ENCODE results near the gene MAP3K4.

Gene MAP3K4

DNA sequence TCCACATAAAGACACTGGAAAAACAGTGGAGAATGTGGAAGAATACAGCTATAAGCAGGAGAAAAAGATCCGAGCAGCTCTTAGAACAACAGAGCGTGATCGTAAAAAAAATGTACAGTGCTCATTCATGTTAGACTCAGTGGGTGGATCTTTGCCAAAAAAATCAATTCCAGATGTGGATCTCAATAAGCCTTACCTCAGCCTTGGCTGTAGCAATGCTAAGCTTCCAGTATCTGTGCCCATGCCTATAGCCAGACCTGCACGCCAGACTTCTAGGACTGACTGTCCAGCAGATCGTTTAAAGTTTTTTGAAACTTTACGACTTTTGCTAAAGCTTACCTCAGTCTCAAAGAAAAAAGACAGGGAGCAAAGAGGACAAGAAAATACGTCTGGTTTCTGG is 57.1 kb downstream of the MAP3K4 start:
- no peak for DNase-seq

DNA sequence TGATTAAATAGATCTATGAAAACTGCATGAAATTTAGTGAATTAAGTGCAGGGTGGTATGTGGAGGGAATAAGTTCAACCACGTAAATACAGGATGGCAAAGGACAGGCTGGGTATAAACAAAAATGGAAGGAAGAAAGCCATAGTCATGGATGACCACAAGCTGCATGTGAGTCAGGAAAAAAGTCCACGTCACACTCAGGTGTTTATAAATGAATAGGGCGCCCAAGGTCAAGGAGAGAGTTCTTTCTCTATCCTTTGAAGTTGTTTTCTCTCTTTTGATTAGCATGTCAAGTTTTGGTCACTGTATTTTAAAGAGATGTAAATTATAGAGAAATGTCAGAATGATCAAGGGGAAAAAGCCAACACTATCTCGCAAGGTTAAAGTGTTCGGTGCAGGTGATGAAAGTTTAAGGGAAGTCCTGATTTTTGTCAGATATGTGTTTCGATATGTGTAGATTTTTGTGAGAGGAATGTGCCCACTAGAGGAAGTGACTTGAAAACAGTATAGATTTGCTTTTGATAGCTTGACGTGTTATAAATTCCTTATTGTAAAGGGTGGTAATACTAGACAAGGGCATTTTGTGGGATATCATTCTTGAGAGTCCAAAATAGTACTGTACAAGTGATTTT is 58.7 kb downstream of the MAP3K4 start:
- no peak for DNase-seq

DNA sequence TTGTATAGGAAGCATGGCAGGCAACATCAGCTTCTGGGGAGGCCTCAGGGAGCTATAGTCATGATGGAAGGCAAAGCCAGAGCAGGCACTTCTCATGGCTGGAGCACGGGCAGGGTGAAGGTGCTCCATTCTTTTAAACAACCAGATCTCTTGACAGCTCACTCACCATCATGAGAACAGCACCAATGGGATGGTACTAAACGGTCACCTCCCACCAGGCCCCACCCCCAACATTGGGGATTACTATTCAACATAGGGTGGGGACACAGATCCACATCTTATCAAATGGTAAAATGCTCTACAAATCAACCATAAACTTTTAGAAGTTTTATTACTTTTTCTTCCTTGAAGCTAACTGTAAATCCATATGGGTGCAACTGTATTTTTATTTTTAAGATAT is 61.5 kb downstream of the MAP3K4 start:
- DNase-seq = no peak

DNA sequence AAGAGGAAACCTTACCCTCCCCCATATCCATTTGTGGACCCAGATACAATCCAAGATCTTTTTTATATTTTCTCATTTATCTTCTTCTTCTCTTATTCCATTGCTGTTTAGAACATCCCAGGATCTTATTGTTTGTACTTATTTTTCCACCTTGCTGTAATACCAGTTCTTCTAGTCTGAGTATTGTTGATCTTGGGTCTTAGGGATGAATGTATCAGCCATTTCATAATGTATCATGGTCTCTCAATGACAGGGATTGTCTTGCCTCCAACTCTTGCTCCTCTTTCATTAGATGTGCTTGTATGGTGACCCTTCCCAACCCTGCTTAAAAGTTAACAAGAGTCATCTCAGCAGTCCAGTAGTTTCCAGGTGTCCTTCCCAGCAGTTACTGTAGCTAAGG is 63.3 kb downstream of the MAP3K4 start:
- DNase-seq = no peak

DNA sequence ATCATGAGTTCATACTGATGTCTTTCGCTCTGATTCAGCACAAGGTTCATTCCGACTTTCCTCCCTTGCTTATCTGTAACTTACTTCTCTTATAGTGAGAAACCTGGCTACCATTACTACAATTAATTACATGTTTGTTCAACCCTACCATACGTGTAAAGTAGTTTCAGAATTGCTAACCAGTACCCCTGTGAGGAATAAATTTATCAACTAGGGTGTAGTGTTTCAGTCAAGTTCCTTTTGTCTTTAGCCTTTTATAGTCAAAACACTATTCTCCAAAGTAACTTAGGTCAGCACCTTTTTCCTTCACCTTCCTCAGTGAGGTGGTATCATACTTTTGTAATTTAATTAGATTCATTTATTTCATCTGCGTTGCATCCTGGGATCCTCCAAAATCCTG is 64.9 kb downstream of the MAP3K4 start:
- DNase-seq = no peak

DNA sequence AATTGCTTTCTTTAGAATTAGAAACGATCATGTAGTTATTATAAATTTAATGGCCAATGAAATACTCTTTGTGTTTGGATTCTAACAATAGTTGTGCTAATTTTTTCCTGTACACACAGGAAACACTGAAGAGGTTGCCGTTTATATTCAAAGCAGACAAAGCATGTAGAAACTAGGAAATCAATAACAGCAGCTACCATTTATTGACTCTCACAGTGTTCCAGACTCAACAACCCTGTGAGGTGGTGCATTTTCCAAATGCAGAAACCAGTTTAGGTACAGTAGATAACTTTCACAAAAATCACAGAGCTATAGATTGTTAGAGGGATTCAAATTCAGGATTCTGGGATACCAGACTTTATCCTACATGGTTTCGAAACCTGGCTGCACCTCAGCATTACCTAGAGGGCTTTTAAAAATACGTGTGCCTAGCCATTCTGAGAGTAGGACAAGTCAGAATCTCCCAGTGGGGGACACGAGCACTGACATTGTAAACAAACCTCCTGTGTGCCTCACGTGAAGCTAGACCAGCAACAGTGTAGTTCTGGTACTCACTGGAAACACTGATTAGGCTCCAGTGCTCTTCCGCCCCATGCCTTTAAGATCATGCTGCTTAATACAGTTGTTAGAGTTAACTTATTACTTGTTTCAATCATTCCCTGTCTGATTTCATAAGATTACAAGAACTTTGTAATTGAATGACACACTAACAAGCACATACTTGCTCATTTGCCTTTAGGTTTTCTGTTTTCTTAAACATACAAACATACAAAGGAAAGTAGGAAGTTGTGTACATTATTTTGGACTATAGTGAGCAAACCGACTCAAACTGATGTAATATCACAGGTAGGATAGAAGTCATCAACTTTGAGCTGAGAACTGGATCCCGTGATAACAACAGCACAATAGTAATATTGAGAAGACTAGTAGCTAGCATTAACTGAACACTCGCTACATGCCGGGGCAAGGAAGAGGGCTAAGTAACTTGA is 65.8 kb downstream of the MAP3K4 start:
- no peak for DNase-seq

DNA sequence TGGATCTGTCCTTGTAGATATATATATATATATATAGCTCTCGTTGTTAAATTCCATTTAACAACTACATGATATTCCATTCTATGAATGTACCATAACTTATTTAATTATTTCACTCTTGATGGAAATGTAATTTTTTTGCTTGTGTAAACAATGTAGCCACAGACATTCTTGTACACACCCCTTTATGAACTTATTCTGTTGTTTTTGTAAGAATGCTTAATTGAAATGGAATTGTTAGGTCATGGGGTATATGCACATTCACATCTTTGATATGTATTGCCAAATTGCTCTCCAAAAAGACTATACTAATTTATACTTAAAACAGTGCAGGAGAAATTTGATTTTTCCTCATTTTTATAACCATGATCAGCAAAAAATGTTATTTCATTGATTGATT is 67.2 kb downstream of the MAP3K4 start:
- DNase-seq = no peak

DNA sequence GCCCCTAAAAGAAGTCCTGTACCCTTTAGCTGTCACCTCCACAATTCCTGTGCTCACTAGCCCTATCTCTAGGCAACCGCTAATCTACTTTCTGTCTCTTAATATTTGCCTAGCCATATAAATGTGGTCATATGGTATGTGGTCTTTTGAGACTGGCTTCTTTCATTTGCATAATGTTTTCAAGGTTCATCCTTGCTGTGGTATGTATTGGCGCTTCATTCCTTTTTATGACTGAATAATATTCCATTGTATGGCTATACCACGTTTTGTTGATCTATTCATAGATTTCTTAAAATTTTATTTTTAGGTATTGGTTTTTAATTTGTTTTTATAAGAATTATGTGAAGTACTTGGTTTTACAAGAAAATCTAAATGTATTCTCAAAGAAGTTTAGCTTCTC is 70.0 kb downstream of the MAP3K4 start:
- DNase-seq = no peak

DNA sequence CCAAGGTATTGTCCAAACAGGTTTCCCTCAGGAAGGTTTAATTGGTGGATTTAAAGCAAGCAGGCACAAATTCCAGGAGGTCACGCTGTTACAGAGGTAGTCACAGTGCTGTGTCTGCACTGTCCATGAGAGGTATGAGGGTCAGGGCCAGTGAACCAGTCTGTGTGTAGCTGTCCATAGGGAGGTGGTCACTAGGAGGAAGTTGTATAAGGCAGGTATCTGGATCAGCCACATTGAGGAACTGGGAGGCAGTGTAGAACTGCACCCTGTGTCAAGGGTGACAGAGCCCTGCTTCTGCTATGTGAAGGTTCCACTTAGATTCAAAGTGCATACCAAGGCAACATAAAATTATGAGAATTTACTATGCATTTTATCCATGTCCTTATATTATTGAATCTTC is 73.3 kb downstream of the MAP3K4 start:
- no peak for DNase-seq

DNA sequence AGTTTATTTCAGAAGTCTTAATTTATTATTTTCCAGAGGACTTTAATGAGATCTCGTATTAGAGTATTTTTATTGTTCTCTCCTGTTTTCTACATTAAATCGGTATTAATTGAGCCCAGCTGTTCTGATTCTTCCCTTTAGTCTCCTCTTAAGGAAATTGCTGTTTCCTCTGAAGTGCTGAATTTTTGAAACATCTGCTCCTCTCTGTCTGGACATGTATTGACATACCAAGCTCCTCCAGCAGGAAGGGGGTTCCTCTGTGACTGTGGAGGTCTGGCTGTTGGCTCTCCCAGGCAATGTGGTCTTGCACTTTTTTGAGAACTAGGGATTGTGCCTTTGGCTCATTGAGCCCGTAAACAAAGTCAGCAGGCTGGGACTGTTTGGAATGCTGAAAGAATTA is 74.9 kb downstream of the MAP3K4 start:
- DNase-seq = peak; percentile 61

DNA sequence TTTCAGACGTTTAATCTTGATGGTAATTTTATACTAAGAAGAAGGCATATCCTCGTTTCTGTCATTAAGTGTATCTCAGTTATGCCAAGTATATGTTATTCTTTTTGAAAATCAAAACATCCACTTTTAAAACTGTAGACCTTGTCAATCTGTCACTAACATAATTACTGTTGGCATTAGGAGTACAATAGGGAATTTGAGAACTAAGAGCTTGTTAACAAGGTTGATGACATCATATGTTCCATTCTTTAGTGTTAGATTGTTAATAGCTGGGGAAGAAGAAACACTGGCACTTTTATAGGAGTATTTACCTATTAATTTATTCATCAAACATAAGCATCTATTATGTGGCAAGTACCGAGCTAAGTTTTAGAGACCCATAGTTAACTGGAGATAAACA is 76.2 kb downstream of the MAP3K4 start:
- peak; percentile 80 for DNase-seq

DNA sequence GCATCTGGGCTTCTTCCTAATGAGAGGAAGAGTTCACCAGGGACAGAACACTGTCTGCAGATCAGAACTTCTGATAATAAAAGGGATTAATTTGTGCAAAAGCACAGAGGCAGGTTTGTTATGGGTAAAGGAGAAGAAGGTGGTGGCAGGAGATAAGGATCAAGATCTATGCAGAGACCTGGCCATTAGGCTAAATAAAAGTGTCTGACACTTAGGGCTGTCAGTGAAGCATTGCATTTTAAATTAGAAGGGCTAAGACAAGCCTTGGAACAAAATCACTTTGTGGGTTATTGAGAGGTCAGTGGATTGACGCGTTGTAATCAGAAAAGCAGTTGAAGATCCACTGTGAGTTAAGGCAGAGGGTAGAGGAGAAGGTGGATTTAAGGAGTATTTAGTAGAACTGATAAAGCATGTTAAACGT is 76.8 kb downstream of the MAP3K4 start:
- peak; percentile 48 for DNase-seq

DNA sequence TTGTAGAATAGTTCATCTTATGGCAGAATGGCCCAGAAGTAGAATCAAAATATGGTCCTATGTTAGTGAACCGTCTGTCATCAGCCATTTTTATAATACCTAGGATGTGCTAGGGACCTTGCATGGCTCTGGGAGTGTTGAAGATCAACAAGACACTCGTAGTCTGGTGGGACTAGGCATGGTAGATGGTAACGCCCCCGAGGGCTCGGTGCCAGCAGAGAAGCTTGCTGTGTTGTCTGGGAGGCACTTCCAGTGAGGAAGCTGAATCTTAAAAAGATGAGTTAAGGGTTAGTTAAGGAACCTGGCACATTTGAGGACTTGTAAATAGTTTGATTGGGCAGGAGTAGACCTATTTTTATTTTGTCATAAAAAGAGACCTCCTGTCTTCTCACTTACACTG is 82.4 kb downstream of the MAP3K4 start:
- no peak for DNase-seq

DNA sequence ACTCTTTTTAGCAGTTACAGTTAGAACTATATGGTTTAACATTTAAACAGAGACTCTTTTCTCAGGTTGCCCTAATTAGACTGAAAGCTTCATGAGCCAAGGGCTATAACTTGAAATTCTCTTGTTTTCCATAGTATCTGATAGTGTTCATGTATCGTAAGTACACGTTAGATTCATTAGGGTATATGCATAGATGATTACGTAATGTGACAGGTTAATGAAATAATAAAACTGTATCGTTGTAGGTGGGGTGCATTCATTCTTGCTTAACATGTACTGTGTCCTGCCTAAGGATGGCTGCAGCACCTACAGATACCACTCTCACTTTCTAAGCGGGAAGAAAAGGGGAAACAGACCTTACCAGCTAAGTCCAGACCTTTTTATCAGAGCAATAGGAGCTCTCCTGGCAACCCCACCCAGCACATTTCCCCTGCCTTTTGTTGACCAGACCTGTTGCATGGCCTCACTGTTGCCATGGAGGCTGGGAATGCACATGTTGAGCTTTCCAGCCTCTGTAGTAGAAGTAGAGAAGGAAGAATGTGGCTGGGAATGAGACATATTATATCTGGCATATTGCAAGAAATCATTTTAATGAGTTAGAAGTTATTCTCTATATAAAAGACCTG is 83.0 kb downstream of the MAP3K4 start:
- no peak for DNase-seq

DNA sequence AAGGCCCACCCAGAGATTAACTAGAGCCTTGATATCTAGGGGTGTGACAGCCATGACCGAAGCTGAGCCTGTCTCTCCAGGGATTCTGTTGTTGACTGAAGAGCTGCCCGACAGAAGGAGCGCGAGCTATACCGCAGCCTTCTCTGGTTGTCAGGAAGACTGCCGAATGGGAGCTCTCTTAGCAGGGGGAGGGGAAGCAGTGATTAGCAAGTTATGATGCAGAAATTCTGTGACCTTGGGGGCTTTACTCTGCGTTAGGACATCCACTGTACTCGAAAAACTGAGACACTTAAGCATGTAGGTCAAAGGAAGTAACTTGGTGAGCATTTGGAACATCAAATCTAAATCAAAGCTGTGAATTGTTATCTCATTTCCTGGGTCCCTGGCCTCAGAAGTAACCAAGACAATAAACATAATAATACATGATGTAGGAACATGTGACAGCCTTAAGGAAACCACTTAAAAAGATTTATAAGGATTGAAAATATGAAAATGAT is 84.7 kb downstream of the MAP3K4 start:
- DNase-seq = peak; percentile 30

DNA sequence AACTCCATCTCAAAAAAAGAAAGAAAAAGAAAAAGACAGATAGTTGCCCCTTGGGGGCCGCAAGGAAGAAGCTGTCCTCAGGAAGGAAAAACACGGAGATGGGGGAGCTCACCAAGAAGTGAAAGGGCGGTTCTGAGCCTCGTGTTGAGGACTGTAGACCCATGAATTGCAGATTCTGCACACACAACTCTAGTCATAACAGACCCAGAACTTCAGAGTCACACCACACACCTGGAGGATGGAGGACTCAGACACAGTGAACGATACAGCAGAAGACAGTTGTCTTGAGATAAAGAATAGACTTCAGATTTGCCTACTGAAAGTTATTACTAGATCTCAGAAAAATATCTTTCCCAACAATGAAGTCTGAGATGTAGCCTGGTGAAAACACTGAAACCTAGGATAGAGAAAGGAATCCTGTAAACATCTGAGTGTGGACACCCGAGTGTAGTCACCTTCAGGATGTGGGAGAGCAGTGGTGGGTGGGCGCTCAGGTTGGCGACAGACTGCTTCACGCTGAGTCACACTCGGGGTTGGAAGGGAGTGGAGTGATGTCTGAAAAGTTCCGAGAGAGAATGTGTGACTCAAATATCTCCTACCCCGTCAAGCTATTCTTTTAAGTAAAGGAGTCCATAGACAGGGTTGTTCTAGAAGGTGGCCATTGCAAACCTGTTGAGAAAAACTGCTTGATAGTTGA is 88.1 kb downstream of the MAP3K4 start:
- DNase-seq = no peak

DNA sequence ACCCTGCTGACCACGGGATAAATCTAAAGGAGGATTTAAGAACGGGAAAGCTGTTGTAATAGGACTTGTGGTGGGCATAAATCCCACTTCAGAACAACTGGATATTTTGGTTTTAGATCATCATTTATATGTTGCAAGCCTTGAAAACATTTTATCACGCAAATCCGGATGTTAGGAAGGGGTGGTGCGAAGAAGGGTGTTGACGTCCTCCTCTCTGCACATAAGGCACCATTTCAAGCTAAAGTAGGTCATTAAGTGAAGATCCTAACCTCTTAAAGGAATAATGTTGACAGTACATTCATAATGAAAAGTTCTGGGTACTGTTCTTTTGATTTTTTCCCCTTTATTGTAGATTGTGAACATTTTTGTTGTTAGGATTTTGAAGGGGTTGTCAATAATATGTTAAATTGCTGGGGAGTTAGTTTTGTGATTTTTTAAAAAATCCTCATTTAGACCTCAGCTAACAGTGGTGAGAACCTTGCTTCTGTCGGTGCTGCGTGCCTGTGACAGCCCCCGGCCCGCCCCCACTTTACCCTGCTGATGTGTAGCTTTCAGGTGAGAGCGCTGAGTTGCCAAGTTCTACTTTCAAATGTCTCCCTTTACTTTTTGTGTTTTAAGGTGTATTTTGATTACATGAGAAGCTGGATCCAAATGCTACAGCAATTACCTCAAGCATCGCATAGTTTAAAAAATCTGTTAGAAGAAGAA is 88.8 kb downstream of the MAP3K4 start:
- no peak for DNase-seq

DNA sequence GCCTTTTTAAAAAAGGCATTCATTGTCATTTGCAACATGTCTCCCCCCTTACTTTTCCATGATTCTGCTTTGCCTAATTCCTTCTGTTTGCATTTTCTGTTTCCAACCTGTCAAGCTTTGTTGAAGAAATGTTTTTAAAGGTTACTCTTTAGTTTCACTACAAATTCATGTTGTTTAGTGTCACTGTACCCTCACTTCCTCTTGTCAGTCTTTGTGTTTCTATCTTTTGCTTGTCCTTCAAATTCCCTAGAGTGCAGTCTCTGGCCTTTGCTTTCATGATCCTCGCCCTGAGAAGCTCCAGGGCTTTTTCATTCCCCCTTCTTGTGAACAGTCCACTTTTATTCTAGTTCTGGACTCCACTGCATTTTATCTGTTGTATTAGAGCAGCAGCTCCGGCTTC is 90.6 kb downstream of the MAP3K4 start:
- no peak for DNase-seq

DNA sequence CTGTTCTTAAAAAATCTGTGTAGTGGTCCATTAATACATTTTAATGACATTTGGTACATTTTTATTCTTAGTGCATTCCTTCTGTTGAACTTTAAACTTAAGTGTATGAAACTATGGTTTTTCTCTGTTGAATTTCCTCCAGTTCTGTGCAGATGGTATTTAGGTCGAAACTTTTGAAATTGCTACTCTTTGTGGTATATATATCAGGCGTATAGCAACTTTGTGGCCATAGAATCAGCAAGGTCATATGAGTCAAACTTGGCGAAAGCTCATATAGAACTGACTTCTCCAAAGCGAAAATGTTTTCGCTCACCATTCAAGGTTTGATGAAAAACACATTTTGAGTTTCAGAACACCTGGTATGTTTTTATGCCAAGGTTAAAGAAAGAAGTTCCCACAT is 93.7 kb downstream of the MAP3K4 start:
- no peak for DNase-seq

DNA sequence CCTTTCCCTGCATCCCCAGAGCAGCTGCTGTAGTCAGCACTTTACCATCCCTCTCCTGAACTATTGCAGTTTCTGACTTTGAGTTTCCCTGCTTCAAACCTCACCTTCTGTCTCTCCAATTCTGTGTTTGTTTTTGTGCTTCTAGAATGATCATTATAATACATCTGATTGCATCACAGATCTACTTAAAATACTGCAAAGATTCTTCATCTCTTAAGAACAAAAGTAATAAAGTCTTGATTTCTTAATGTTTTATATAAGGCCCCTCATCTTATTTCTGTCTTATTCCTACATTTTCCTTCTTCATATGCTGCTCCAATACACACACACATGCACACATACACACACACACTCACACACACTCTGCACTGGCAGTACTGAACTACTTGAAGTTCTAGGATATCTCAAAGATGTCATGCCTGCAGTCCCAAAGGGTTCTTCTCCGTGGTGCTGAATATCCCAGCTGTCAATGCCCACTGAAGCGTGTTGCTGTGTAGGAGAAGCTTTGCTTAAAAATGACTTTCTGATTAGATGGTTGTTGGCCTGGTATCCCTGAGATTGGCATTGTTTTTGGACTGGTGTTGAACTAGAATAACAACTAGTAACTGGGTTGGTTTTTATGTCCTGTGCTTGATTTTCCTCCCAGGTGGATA is 97.2 kb downstream of the MAP3K4 start:
- DNase-seq = no peak

DNA sequence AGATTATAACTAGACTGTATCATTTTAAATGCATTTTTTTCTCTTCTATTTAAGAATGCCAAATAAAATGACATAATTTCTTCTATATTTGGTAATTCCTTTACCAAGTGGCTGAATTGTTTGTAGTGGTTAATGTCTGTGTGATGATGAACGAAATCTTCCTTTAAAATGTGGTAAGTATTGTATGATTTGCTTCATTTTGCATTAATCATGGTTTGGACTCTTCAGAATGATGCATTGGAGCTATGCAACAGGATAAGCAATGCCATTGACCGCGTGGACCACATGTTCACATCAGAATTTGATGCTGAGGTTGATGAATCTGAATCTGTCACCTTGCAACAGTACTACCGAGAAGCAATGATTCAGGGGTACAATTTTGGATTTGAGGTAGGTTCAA is 99.6 kb downstream of the MAP3K4 start:
- DNase-seq = no peak

Data from NCI-H2171 treated with DMSO at 0.1 percent for 48 hours (cell line).